Glutamatergic neuron (in vitro differentiated cells): ENCODE results near the gene TUBE1. TPM values are rescaled to one million over a fixed set of nuclear protein-coding genes. Genes with fewer than 3 reads are reported as not detected.

Source experiments
- DNase-seq: peaks from one replicate; pipeline ENCODE4 v3.0.0; 2022
- H3K27ac Mint-ChIP-seq: one replicate; pipeline ENCODE4 v1.8.0; 2020; ENCODE audit warnings: mild to moderate bottlenecking, mixed read lengths, inconsistent platforms; ENCODE audit not compliant: unreplicated experiment
- H3K27me3 Mint-ChIP-seq: one replicate; pipeline ENCODE4 v1.8.0; 2020; ENCODE audit warnings: mild to moderate bottlenecking, moderate library complexity, mixed read lengths, inconsistent platforms; ENCODE audit not compliant: unreplicated experiment
- H3K36me3 Mint-ChIP-seq: one replicate; pipeline ENCODE4 v1.8.0; 2020; ENCODE audit warnings: mild to moderate bottlenecking, mixed read lengths, inconsistent platforms; ENCODE audit not compliant: unreplicated experiment
- H3K4me1 Mint-ChIP-seq: one replicate; pipeline ENCODE4 v1.8.0; 2020; ENCODE audit warnings: mild to moderate bottlenecking, low read depth, mixed read lengths, inconsistent platforms; ENCODE audit not compliant: unreplicated experiment
- H3K4me3 Mint-ChIP-seq: one replicate; pipeline ENCODE4 v1.8.0; 2020; ENCODE audit warnings: mild to moderate bottlenecking, mixed read lengths, inconsistent platforms; ENCODE audit not compliant: unreplicated experiment
- H3K9me3 Mint-ChIP-seq: one replicate; pipeline ENCODE4 v1.8.0; 2020; ENCODE audit warnings: mild to moderate bottlenecking, moderate library complexity, mixed read lengths, inconsistent platforms; ENCODE audit not compliant: unreplicated experiment
- long read RNA-seq: library from polyadenylated mRNA; unstranded; transcript quantifications from one replicate; pipeline ENCODE4 v2.0.0, GENCODE V29; 2020; ENCODE audit not compliant: unreplicated experiment
- total RNA-seq: library from RNA; stranded (reverse); fragmentation: NEBNext Ultra II Directional; extraction: Animal tissue kit (Norgen Biotek cat#: 25700); gene quantifications from one replicate; pipeline ENCODE4 v1.2.1, GENCODE V29; 2021; ENCODE audit not compliant: unreplicated experiment
- TF ChIP-seq, protein P1 (sequence below): fragments of 200-600 bp; sonication (generic); IDR thresholded peaks from one replicate; pipeline ENCODE4 v1.5.0; 2021; ENCODE audit not compliant: partially characterized antibody, unreplicated experiment

TUBE1 gene, protein sequence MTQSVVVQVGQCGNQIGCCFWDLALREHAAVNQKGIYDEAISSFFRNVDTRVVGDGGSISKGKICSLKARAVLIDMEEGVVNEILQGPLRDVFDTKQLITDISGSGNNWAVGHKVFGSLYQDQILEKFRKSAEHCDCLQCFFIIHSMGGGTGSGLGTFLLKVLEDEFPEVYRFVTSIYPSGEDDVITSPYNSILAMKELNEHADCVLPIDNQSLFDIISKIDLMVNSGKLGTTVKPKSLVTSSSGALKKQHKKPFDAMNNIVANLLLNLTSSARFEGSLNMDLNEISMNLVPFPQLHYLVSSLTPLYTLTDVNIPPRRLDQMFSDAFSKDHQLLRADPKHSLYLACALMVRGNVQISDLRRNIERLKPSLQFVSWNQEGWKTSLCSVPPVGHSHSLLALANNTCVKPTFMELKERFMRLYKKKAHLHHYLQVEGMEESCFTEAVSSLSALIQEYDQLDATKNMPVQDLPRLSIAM
- 18.4 TPM for total RNA-seq
- long read RNA-seq, partial matches to known transcripts = 1 of 4 reads
- long read RNA-seq, other reads (novel, unspliced or antisense) = 2 of 4 reads

DNA sequence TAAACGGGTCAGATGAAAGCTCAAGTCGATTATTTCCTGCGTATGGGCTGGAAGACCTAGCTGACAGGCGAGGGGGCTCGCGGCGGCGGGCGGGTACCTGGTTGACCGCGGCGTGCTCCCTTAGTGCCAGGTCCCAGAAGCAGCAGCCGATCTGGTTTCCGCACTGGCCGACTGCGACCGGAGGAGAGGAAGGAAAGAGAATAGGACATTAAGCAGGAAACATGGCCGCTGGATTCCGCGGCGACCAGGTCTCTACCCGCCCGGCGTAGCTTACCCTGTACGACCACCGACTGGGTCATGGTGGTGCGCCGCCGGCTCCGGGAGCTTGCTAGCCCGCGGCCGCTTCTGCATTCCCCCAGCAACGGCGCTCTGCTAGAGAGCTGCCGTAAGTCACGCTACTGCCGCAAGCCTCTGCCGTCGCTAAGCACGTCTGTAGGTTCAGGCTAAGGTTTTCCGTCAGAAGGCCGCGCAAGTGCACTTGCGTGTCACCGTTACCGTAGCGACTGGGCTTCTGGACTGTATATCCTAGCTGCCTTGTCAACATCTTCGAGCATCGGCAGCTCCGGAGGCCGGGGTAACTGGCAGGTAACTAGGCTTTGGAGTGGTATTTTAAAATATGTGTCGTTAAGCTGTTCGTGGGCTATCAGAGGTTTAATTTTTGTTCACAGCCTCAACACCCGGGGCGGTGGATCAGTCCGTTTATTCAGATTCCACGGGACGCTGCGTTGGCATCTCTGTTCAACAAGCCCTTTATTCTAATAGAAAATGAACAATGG is at the start of gene TUBE1, which contains the start of gene FAM229B:
Gene TUBE1, minus strand, starts transcription at position 347 of the 776 bp plus-strand sequence. Its CDS starts 48 bp downstream, at position 299.
Gene FAM229B, plus strand, starts transcription at position 456 of the 776 bp plus-strand sequence. CDS start 11,693 bp downstream, outside the sequence.
- Mint-ChIP-seq H3K27ac (no peak within 1 kb of the TSS), H3K36me3 (no peaks in the 10 kb centered on the region), H3K9me3 (peaks cover 2% of the 10 kb centered on the region), H3K27me3 (no peaks in the 10 kb centered on the region), H3K4me3 (no peak within 1 kb of the TSS), H3K4me1 (no peaks in the 10 kb centered on the region)
- peak; percentile 92 for DNase-seq
- TF ChIP-seq, protein P1, sequence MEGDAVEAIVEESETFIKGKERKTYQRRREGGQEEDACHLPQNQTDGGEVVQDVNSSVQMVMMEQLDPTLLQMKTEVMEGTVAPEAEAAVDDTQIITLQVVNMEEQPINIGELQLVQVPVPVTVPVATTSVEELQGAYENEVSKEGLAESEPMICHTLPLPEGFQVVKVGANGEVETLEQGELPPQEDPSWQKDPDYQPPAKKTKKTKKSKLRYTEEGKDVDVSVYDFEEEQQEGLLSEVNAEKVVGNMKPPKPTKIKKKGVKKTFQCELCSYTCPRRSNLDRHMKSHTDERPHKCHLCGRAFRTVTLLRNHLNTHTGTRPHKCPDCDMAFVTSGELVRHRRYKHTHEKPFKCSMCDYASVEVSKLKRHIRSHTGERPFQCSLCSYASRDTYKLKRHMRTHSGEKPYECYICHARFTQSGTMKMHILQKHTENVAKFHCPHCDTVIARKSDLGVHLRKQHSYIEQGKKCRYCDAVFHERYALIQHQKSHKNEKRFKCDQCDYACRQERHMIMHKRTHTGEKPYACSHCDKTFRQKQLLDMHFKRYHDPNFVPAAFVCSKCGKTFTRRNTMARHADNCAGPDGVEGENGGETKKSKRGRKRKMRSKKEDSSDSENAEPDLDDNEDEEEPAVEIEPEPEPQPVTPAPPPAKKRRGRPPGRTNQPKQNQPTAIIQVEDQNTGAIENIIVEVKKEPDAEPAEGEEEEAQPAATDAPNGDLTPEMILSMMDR = no peak

DNA sequence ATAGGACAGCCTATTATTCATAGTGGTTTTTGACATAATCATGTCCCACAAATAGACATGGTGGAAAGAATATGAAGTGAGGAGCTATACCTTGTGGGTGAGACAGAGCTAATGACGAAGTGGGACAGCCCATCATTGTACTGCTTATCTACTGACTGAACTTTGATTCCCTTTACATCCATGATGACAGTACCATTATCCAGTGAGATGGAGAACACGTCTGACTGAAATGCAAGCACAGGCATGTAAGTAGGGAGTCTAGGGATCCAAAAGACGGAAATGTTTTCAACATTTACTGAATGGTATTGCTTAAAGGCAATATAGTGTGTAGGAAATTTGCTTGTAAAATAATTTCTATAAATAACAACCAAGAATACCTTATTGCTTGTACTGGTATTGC is 43.6 kb upstream of the TUBE1 start:
- H3K4me3 Mint-ChIP-seq = no peak overlapping the region
- H3K27ac Mint-ChIP-seq = no peak overlapping the region
- H3K4me1 Mint-ChIP-seq = no peaks in the 10 kb centered on the region
- H3K9me3 Mint-ChIP-seq = no peaks in the 10 kb centered on the region
- H3K27me3 Mint-ChIP-seq = no peaks in the 10 kb centered on the region
- H3K36me3 Mint-ChIP-seq = no peaks in the 10 kb centered on the region
- TF ChIP-seq, protein P1 = no peak
- DNase-seq = no peak

DNA sequence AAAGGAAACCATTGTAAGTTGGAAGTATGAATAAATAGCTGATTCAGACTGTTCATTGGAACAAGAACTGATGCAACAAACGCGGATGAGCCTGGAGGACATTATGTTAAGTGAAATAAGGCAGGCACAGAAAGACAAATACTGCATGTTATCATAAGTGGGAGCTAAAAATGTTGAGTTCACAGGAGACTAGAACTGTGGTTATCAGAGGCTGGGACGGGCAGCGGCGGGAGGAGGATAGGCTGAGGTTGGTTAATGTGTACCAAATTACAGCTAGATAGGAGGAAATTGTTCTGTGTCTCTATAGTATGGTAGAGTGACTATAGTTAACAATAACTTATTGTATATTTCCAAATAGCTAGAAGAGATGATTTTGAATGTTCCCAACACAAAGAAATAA is 40.9 kb upstream of the TUBE1 start:
- H3K27me3 Mint-ChIP-seq = no peaks in the 10 kb centered on the region
- no peak for DNase-seq
- no peaks in the 10 kb centered on the region for H3K4me1 Mint-ChIP-seq
- no peak overlapping the region for H3K27ac Mint-ChIP-seq
- no peaks in the 10 kb centered on the region for H3K9me3 Mint-ChIP-seq
- TF ChIP-seq, protein P1 = no peak
- no peak overlapping the region for H3K4me3 Mint-ChIP-seq
- no peaks in the 10 kb centered on the region for H3K36me3 Mint-ChIP-seq

DNA sequence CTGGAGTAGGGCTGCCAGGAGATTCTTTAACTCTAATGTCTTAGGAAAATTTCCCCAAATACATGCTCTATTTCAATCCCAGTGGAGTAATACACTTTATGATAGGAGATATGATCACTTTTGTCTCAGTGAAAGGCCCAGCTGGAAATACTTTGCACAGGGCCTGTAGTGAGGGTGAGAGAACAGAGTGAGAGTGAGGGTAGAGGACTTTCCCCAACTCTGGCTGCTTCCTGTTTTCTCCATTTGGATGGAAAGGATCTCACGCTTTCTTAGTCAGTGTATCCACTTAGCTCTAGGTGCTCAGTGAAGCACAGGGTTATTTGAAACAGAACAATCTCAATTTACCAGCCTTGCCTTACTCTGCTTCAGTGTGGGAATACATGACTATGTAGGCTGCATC is 36.7 kb upstream of the TUBE1 start:
- Mint-ChIP-seq H3K27me3 (no peaks in the 10 kb centered on the region), H3K9me3 (no peaks in the 10 kb centered on the region), H3K27ac (no peak overlapping the region), H3K4me1 (no peaks in the 10 kb centered on the region), H3K4me3 (no peak overlapping the region), H3K36me3 (no peaks in the 10 kb centered on the region)
- DNase-seq = no peak
- TF ChIP-seq, protein P1 = no peak
